ENCODE data around the gene NPR2.
A peak's percentile ranks its signal among the peaks of the same experiment; 100 is the strongest.

NPR2 gene

GRCh38 chr9:35753466-35753865, 37.9 kb upstream of the NPR2 start:
- H3K9me3 ChIP-seq (ENCODE audit: insufficient read depth, low read depth, low read length) = no peaks in the 10 kb centered on the region
- peaks cover 14% of the 10 kb centered on the region; the same call in 1 of the 2 replicates for H3K4me1 ChIP-seq (ENCODE audit: insufficient read depth, low read length)
- H3K36me3 ChIP-seq (ENCODE audit: insufficient read depth, low read length) = peaks cover 34% of the 10 kb centered on the region
- WGBS = 94% methylated on average over 5 of the region's 5 CpGs
- no peak overlapping the region for H3K9ac ChIP-seq (ENCODE audit: low read depth, low read length)
- H3K27me3 ChIP-seq (ENCODE audit: insufficient read depth, low read length) = no peaks in the 10 kb centered on the region
- H3K4me3 ChIP-seq (ENCODE audit: low read length) = no peak overlapping the region
- H3K27ac ChIP-seq (ENCODE audit: low read depth, low read length) = no peak overlapping the region

- 69% methylated on average over 3 of the region's 3 CpGs for WGBS
- H3K4me1 ChIP-seq (ENCODE audit: insufficient read depth, low read length) = peaks cover 14% of the 10 kb centered on the region; the same call in 1 of the 2 replicates
Measured at GRCh38 chr9:35754264-35754663, 37.1 kb upstream of the NPR2 start, which contains the start of gene MSMP. MSMP (minus strand) TSS chr9:35754276; CDS start chr9:35754129, 147 bp downstream.

GRCh38 chr9:35755071-35755470, 36.3 kb upstream of the NPR2 start:
- WGBS = 97% methylated on average over 4 of the region's 4 CpGs
- no peak overlapping the region for H3K4me3 ChIP-seq (ENCODE audit: low read length)

More at GRCh38 chr9:35754264-35754663, 37.1 kb upstream of the NPR2 start, which contains the start of gene MSMP:
- no peak within 1 kb of the TSS for H3K4me3 ChIP-seq (ENCODE audit: low read length)
- H3K36me3 ChIP-seq (ENCODE audit: insufficient read depth, low read length) = peaks cover 34% of the 10 kb centered on the region
- H3K27me3 ChIP-seq (ENCODE audit: insufficient read depth, low read length) = no peaks in the 10 kb centered on the region
- H3K9ac ChIP-seq (ENCODE audit: low read depth, low read length) = no peak within 1 kb of the TSS
- no peak within 1 kb of the TSS for H3K27ac ChIP-seq (ENCODE audit: low read depth, low read length)
- no peaks in the 10 kb centered on the region for H3K9me3 ChIP-seq (ENCODE audit: insufficient read depth, low read depth, low read length)

GRCh38 chr9:35756275-35757225, 34.8 kb upstream of the NPR2 start:
- 14% methylated on average over 48 of the region's 48 CpGs for WGBS
- Histone ChIP-seq H3K27me3 (ENCODE audit: insufficient read depth, low read length) (no peaks in the 10 kb centered on the region), H3K4me3 (ENCODE audit: low read length) (peak overlapping the region; percentile 81), H3K9me3 (ENCODE audit: insufficient read depth, low read depth, low read length) (no peaks in the 10 kb centered on the region), H3K36me3 (ENCODE audit: insufficient read depth, low read length) (peaks cover 26% of the 10 kb centered on the region), H3K4me1 (ENCODE audit: insufficient read depth, low read length) (peaks cover 11% of the 10 kb centered on the region; the same call in 1 of the 2 replicates), H3K27ac (ENCODE audit: low read depth, low read length) (peak overlapping the region; percentile 88), H3K9ac (ENCODE audit: low read depth, low read length) (peak overlapping the region; percentile 91)

More at GRCh38 chr9:35755071-35755470, 36.3 kb upstream of the NPR2 start:
- H3K9ac ChIP-seq (ENCODE audit: low read depth, low read length) = no peak overlapping the region
- no peaks in the 10 kb centered on the region for H3K9me3 ChIP-seq (ENCODE audit: insufficient read depth, low read depth, low read length)
- H3K4me1 ChIP-seq (ENCODE audit: insufficient read depth, low read length) = peaks cover 12% of the 10 kb centered on the region; the same call in 1 of the 2 replicates
- no peak overlapping the region for H3K27ac ChIP-seq (ENCODE audit: low read depth, low read length)
- H3K27me3 ChIP-seq (ENCODE audit: insufficient read depth, low read length) = no peaks in the 10 kb centered on the region
- peaks cover 34% of the 10 kb centered on the region for H3K36me3 ChIP-seq (ENCODE audit: insufficient read depth, low read length)

- H3K36me3 ChIP-seq (ENCODE audit: insufficient read depth, low read length) = peaks cover 18% of the 10 kb centered on the region
- H3K27me3 ChIP-seq (ENCODE audit: insufficient read depth, low read length) = no peaks in the 10 kb centered on the region
- H3K9ac ChIP-seq (ENCODE audit: low read depth, low read length) = peak overlapping the region; percentile 91
- WGBS = 4% methylated on average over 20 of the region's 20 CpGs
- H3K4me1 ChIP-seq (ENCODE audit: insufficient read depth, low read length) = peaks cover 12% of the 10 kb centered on the region; the same call in 1 of the 2 replicates
- peak overlapping the region; percentile 88 for H3K27ac ChIP-seq (ENCODE audit: low read depth, low read length)
- peak overlapping the region; percentile 81 for H3K4me3 ChIP-seq (ENCODE audit: low read length)
- H3K9me3 ChIP-seq (ENCODE audit: insufficient read depth, low read depth, low read length) = no peaks in the 10 kb centered on the region
Measured at GRCh38 chr9:35757226-35757891, 34.0 kb upstream of the NPR2 start.

GRCh38 chr9:35757892-35758275, 33.5 kb upstream of the NPR2 start:
- H3K27ac ChIP-seq (ENCODE audit: low read depth, low read length) = peak overlapping the region; percentile 88; the same call in 1 of the 2 replicates
- no peaks in the 10 kb centered on the region for H3K9me3 ChIP-seq (ENCODE audit: insufficient read depth, low read depth, low read length)
- no peaks in the 10 kb centered on the region for H3K27me3 ChIP-seq (ENCODE audit: insufficient read depth, low read length)
- peak overlapping the region; percentile 81 for H3K4me3 ChIP-seq (ENCODE audit: low read length)
- H3K9ac ChIP-seq (ENCODE audit: low read depth, low read length) = peak overlapping the region; percentile 91; the same call in 1 of the 2 replicates
- H3K36me3 ChIP-seq (ENCODE audit: insufficient read depth, low read length) = peaks cover 13% of the 10 kb centered on the region
- H3K4me1 ChIP-seq (ENCODE audit: insufficient read depth, low read length) = peaks cover 16% of the 10 kb centered on the region; the same call in 1 of the 2 replicates

GRCh38 chr9:35758475-35759050, 32.8 kb upstream of the NPR2 start:
- Histone ChIP-seq H3K9ac (ENCODE audit: low read depth, low read length) (no peak overlapping the region), H3K4me1 (ENCODE audit: insufficient read depth, low read length) (peaks cover 16% of the 10 kb centered on the region; the same call in 1 of the 2 replicates), H3K36me3 (ENCODE audit: insufficient read depth, low read length) (peaks cover 6% of the 10 kb centered on the region), H3K27ac (ENCODE audit: low read depth, low read length) (no peak overlapping the region), H3K4me3 (ENCODE audit: low read length) (no peak overlapping the region), H3K27me3 (ENCODE audit: insufficient read depth, low read length) (no peaks in the 10 kb centered on the region), H3K9me3 (ENCODE audit: insufficient read depth, low read depth, low read length) (no peaks in the 10 kb centered on the region)
- WGBS = 81% methylated on average over 3 of the region's 3 CpGs

- Histone ChIP-seq H3K27ac (ENCODE audit: low read depth, low read length) (no peak overlapping the region), H3K9me3 (ENCODE audit: insufficient read depth, low read depth, low read length) (no peaks in the 10 kb centered on the region), H3K4me1 (ENCODE audit: insufficient read depth, low read length) (peaks cover 16% of the 10 kb centered on the region; the same call in 1 of the 2 replicates), H3K9ac (ENCODE audit: low read depth, low read length) (no peak overlapping the region), H3K36me3 (ENCODE audit: insufficient read depth, low read length) (no peaks in the 10 kb centered on the region), H3K27me3 (ENCODE audit: insufficient read depth, low read length) (no peaks in the 10 kb centered on the region), H3K4me3 (ENCODE audit: low read length) (no peak overlapping the region)
- WGBS = 85% methylated on average over 4 of the region's 4 CpGs
Measured at GRCh38 chr9:35759795-35760194, 31.6 kb upstream of the NPR2 start.

GRCh38 chr9:35760651-35761050, 30.7 kb upstream of the NPR2 start:
- no peak overlapping the region for H3K27ac ChIP-seq (ENCODE audit: low read depth, low read length)
- no peaks in the 10 kb centered on the region for H3K36me3 ChIP-seq (ENCODE audit: insufficient read depth, low read length)
- H3K9ac ChIP-seq (ENCODE audit: low read depth, low read length) = no peak overlapping the region
- no peaks in the 10 kb centered on the region for H3K9me3 ChIP-seq (ENCODE audit: insufficient read depth, low read depth, low read length)
- WGBS = 93% methylated on average over 2 of the region's 2 CpGs
- H3K27me3 ChIP-seq (ENCODE audit: insufficient read depth, low read length) = no peaks in the 10 kb centered on the region
- H3K4me1 ChIP-seq (ENCODE audit: insufficient read depth, low read length) = peaks cover 16% of the 10 kb centered on the region; the same call in 1 of the 2 replicates
- no peak overlapping the region for H3K4me3 ChIP-seq (ENCODE audit: low read length)

GRCh38 chr9:35763181-35763580, 28.2 kb upstream of the NPR2 start:
- no peaks in the 10 kb centered on the region for H3K9me3 ChIP-seq (ENCODE audit: insufficient read depth, low read depth, low read length)
- H3K4me1 ChIP-seq (ENCODE audit: insufficient read depth, low read length) = peaks cover 9% of the 10 kb centered on the region; the same call in 1 of the 2 replicates
- H3K9ac ChIP-seq (ENCODE audit: low read depth, low read length) = no peak overlapping the region
- H3K27ac ChIP-seq (ENCODE audit: low read depth, low read length) = no peak overlapping the region
- no peak overlapping the region for H3K4me3 ChIP-seq (ENCODE audit: low read length)
- no peaks in the 10 kb centered on the region for H3K36me3 ChIP-seq (ENCODE audit: insufficient read depth, low read length)
- H3K27me3 ChIP-seq (ENCODE audit: insufficient read depth, low read length) = no peaks in the 10 kb centered on the region
- 86% methylated on average over 1 of the region's 2 CpGs for WGBS

Measured in HUES64 (cell line).